ENCODE measurements around the gene GRM2.

DNA sequence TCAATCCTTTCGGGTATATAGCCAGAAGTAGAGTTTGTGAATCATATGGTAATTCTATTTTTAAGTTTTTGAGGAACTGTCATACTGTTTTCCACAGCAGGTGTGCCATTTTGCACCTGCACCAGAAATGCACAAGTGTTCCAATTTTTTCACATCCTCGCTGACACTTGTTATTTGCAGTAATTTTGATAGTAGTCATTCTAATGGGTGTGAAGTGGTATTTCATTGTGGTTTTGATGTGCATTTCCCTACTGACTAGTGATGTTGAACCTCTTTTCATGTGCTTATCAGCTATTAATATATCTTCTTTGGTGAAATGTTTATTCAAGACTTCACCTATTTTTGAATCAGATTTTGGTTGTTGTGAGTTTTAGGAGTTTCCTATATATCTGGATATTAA is 29.1 kb downstream of the GRM2 start:
- TF ChIP-seq EZH2 (IDR thresholded peaks at IDR 0.05; ENCODE audit: insufficient read depth, poor library complexity, severe bottlenecking) (no peak), EZH2phosphoT487 (IDR thresholded peaks at IDR 0.05; ENCODE audit: insufficient read depth, low read depth) (no peak)

All from GM23248 (cell line).